HG02840 (cell line): Measurements from ENCODE around the gene CRELD2.

Source experiments
- ATAC-seq: cut with Tn5 transposase; IDR thresholded peaks from one replicate; pipeline ENCODE4 v1.9.1; 2021; ENCODE audit warnings: mild to moderate bottlenecking, moderate library complexity, moderate number of reproducible peaks; ENCODE audit not compliant: unreplicated experiment, low FRiP score

Gene CRELD2

GRCh38 chr22:49886346-49887063 lies 31.9 kb upstream of the CRELD2 start:
- no peak for ATAC-seq

- no peak for ATAC-seq
These were observed 31.4 kb upstream of the CRELD2 start for GRCh38 chr22:49887064-49887451.

DNA sequence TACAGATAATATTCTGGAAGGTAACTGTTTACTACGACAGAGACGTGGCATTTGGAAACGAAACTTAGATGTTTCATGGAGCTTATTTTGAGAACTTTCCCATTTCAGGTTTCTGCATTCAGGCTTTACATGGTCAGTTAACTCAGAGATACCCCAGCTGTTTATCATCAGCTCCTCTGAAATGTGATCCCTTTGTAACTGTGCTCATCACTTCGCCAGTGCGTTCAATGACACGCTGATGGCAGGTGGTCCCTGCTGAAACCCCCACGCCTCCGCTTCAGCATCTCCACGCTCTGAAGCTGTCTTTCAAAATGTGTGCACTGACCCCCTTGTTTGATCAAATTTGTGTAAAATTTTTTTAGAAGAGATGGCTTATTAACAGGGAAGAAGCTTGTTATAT lies 30.7 kb upstream of the CRELD2 start:
- ATAC-seq: no peak

- ATAC-seq: no peak
These were observed 29.4 kb upstream of the CRELD2 start for GRCh38 chr22:49889071-49889470.

DNA sequence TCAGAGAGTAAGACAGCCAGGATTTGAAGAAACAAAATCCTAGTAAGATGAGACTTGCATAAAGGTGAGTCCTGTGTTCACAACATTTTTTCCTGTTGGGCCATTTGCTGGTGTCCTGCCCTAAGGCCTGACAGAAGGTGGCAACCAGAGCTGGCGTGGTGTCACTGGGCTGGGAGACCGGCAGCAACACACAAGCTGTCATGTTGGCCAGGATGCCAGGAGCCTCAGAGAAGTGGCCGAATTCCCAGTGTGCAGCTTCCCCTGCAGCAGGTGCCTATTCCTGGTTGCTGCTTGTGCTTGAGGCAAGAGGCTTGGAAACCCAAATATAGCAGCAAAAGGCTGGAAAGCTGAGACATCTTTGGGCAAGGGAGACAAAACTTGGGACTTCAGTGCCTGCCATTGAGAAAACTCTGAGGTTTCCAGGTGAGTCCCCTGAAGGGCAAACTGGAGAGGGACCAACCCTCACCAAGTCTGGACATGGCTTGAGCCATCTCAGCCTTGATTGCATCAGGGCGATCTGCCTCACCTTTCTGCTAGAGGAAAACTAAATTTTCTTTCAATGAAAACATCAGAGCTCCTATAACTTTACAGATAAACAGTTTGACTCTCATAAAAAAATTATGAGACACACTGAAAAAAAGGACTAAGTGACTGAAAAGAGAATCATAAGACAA lies 26.1 kb upstream of the CRELD2 start:
- no peak for ATAC-seq

DNA sequence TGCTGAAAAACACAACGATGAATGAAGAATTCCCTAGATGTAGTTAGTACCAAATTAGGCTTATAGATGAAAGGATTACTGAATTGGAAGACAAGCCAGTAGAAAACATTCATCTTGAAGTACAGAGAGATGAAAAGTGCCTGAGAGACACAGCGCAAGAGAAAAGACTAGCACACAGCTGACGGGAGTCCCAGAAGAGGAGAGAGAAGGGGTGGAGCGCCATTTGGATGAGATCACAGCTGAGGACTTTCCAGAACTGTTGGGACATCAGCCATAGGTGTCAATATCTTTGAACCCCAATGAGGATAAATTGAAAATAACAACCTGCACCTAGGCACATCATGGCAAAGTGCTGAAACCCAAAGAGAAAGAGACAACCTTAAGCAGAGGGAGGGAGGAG lies 25.4 kb upstream of the CRELD2 start:
- no peak for ATAC-seq

DNA sequence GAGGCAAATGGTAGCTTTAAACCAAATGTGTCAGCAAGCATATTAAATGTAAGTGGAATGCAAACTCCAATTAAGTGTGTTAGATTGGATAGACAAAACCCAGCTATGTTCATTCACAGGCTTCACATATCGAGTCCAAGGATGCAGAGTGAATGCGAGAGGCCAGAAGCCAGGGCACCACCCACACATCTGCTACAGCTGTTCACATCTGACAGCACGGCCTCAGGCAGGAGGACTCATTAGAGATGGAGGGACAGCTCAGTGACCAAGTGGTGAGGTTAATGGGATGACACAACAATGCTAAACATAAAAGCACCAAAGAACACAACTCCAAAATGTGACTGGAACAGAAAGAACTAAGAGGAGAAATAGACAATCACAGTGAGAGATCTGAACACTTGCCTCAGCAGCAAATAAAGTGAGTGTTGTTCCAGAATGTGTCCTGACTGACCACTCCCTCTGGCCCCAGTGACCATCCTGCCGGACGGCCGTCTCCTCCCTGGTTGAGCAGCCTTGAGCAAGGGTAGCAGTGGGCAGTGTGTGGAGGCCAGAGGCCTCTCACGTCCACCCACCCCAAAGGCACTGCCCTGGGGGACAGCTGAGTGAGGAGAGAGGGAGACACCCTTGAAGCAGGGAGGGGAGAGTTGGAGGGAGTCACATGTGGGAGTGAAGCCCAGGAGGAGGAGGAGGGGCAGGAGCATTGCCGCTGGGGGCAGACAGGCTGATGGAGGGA lies 23.9 kb upstream of the CRELD2 start:
- ATAC-seq: no peak

DNA sequence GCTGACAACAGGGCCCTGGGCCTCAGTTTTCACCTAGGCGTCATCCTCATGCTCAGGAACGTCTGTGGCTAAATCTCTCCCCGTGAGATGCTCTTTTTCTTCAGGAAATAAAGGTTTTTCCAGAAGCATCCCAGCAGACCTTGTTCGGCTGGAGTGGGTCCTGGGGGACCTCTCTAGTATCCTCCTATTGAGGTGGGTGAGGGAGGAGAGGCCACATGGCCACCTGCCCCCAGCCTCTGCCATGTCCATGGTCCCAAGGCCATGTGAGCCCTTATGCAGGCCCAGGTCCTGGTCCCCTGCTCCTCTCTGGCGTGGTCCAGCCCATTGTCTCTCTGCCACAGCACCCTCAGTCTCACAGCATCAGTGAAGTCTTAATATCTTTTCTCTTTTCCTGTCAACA lies 22.2 kb upstream of the CRELD2 start:
- ATAC-seq: no peak

DNA sequence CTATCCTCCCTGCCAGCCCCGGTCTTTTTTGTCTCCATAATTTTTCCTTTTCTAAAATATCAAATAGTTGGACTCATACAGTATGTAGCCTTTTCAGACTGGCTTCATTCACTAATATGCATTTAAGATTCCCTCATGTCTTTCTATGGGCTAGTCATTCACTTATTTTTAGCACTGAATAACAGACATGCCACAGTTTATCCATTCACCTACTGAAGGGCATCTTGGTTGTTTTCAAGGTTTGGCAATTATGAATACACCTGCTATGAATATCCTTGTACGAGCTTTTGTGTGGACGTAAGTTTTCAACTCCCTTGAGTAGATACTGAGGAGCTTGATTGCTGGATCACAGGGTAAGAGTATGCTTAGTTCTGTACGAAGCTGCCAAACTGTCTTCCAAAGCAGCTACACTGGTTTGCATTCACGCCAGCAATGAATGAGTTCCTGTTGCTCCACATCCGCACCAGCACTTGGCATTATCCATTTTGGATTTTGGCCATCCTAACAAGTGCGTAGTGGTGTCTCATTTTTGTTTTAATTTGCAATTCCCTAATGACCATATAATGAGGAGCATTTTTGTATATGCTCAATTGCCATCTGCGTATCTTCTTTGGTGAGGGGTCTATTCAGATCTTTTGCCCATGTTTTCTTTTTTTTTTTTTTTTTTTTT lies 21.3 kb upstream of the CRELD2 start:
- ATAC-seq: no peak

GRCh38 chr22:49899530-49899929 lies 18.9 kb upstream of the CRELD2 start:
- no peak for ATAC-seq

DNA sequence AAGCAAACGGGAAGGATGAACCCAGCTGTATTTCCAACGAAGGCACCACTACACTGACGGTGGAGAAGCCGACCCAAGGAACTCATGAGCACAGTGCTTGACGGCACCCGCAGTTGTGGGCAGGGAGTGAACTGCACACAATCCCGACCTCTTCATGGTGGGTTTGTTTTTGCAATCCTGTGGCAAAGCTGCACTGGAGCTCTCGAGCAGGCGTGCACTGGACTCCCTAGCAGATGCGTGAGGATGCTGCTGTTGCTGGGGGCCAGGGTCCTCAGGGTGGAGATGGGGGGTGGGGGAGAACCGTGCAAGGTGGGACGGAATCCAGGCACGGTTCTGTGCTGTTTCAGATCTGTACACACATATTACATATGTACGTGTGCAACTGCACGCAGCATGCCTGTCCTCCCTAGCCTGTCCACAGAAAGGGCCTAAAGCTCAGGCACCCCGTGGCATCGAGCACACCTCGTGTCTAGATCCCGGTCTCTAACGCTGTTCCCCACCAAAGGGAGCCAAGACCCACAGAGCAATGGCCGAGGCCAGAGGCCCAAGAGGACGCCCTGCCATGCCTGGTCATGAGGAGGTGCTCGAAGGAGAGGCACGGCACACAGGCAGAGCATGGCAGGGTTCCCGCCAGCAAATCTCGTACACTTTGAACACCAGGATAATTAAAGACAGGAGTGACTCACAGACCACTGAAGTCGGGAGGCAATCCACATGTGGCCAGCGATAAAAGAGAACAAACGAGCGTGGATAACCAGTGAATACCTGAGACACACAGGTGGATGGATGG lies 17.8 kb upstream of the CRELD2 start:
- ATAC-seq: no peak

DNA sequence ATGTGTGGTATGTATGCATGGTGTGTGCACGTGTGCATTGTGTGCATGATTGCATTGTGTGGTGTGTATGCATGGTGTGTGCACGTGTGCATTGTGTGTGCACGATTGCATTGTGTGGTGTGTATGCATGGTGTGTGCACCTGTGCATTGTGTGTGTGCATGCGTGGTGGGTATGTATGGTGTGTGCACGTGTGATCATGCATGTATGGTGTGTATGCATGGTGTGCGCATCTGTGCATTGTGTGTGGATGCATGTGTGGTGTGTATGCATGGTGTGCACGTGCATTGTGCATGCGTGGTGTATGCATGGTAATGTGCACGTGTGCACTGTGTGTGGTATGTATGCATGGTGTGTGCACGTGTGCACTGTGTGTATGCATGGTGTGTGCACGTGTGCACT lies 17.0 kb upstream of the CRELD2 start:
- no peak for ATAC-seq

DNA sequence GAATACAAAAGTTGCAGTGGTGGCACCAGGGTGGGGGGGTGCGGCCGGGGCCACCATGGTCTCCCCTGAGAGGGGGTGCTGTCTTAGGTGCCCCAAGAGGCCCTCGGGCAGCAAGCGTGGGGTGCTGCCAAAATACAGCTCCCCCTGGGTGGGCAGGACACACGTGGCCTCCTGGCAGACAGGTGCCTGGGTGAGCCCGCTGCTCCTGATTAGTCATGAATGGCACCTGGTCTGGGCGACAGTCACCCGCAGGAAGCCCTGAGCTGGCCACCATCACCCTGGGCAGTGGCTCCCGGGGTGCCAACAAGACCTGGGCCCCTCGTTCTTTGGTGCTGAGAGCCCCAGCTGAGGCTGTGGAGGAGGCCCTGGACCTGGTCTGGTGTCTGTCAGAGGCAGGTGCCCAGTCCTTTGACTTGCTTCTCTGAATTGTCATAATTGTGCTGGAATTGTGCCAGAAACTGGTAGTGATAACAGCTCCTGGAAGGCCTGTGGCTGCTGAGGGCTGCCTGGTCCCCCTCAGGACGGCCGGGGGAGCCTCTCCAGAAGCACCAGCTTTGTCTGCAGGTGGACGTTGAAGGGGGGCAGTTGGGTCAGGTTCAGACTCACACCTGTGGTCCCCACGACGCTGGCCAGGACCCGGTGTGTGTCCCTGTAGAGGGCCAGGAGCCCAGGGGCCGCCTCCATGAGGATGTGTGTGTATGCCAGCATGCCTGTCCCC lies 15.0 kb upstream of the CRELD2 start:
- ATAC-seq: no peak

DNA sequence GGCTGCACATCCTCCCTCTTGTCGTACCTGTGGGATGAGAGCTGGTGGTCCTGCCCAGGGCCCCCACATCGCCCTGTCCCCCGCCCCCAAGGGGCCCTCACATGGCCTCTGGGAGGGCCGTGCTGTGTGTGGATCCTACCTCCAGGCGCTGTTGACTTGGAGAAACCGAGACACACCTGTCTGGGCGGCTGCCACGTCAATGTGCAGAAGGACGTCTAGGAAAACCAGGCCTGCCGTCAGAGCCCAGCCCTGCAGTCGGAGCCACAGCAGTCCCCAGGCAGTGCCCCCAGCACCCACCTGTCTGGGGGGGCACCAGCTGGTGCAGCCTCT lies 14.4 kb upstream of the CRELD2 start:
- no peak for ATAC-seq

GRCh38 chr22:49905465-49905864 lies 13.0 kb upstream of the CRELD2 start:
- ATAC-seq: no peak

DNA sequence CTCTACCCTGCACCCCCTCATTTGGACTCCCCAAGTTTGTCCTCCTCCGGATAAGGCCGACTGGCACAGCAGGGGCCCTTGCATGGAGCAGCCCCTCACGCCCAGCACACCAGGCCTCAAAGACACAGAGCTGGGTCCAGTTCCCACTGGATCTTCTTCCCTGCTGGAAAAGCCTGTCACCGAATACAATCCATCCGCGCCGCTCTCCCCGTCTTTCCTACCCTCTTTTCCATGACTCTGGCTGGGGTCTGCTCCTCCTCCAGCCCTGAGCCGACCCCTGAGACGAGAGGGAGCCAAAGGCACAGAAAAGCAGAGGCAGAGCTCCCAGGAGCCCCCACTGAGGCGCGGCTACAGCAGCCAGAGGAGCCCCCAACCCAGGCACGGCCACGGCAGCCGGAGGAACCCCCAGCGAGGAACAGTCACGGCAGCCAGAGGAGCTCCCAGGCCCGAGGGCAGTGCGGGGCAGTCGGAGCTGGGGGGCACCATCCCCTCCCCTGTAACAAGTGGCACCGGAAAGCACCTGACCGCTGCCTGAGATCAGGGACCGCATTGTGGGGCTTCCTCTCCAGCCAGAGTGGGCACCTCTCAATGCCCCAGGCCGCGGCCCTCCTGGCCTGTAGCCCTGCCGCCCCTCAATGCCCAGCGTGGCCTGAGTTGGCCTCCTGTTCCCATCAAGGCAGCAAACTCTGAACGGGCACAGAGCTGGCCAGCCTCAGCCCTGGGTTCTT lies 12.2 kb upstream of the CRELD2 start:
- ATAC-seq: no peak

DNA sequence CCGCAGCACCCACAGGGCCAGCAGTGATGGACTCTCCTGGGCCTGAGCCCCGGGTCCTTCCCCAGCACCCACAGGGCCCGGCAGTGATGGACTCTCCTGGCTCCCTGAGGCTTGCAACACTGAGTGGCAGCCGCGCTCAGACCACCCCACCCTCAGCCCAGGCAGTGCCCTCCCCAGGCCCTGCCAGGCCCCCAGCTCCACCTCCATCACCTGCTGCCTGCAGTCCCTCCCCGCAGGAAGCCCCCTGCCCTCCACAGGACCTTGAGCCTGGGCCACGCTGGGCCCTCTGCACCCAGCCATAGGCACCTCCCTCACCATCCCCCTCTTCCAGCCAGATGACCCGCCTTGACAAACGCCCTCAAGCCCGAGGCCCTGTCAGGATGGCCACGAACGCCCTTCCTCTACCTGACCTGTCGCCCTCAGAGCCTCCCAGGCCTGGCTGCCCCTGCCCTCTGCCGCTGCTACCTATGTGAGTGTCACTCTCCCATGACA lies 11.6 kb upstream of the CRELD2 start:
- no peak for ATAC-seq

DNA sequence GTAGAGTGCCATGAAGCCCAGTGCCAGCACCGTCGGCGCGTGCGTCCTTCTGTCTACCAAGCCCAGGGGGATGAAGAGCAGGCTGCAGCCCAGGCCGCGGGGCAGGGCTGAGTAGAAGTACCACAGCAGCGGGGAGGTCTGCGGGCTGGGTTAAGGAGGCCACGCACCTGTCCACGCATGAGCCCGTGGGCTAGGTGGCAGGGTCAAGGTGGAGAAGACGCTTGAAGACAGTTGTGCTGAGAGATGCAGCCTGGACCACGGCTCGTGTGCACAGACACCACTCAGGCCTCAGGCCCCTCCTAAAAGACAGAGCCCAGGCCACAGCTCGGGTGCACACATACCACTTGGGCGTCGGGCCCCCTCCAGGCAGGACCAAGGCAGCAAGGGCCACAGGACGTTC lies 10.6 kb upstream of the CRELD2 start:
- no peak for ATAC-seq
